ENCODE measurements around the gene GK. TPM values are rescaled to one million over a fixed set of nuclear protein-coding genes. Genes with fewer than 3 reads are reported as not detected.

GK gene
- total RNA-seq, 4 donors from 2014 or later, result 2.8 to 10.6 (median 6.4) TPM

DNA sequence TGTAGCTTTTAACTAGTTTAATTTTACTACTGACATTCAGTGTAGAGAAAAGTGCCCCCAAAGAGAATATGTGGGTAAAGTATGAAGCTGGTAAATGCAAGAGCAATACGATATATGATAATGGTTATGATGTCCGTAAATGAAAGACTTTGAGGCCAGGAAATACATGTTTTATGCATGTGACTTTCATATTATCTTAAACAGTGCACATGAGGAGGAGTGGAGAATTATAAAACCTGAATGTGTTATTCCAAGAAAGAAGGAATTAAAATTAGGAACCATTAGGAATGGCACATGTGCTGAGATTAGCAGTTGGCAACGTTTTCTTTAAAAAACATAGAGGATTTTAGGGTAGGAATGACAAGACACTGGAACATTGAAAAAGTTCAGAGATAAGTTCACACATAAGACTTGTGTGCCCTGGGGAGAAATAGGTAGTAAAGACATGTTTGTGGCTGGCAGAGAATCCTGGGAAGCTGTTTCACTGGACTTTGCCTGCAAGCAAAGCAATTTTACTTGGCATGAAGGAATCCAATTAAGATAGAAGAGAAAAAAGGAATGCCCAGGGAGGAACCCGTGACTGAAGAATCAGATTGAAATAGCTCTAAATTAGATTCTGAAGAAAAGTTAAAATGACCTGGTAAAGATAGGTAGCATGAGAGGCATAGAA lies 20.0 kb downstream of the GK start:
- no peak for DNase-seq (ENCODE audit: low spot score in 2 of 2)
- intact Hi-C loops (cut with DNase I; ENCODE audit: low total_unique reads), result no loop called here
- TF ChIP-seq POLR2A (IDR thresholded peaks at IDR 0.05), result no peak
- TF ChIP-seq, protein P1, sequence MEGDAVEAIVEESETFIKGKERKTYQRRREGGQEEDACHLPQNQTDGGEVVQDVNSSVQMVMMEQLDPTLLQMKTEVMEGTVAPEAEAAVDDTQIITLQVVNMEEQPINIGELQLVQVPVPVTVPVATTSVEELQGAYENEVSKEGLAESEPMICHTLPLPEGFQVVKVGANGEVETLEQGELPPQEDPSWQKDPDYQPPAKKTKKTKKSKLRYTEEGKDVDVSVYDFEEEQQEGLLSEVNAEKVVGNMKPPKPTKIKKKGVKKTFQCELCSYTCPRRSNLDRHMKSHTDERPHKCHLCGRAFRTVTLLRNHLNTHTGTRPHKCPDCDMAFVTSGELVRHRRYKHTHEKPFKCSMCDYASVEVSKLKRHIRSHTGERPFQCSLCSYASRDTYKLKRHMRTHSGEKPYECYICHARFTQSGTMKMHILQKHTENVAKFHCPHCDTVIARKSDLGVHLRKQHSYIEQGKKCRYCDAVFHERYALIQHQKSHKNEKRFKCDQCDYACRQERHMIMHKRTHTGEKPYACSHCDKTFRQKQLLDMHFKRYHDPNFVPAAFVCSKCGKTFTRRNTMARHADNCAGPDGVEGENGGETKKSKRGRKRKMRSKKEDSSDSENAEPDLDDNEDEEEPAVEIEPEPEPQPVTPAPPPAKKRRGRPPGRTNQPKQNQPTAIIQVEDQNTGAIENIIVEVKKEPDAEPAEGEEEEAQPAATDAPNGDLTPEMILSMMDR (IDR thresholded peaks at IDR 0.05), result no peak
- H3K4me3 ChIP-seq (ENCODE audit: low read depth, poor library complexity, severe bottlenecking), result no peak overlapping the region
- 51 to 58% methylated on average over 4 of the region's 4 CpGs for WGBS, 2 donors

DNA sequence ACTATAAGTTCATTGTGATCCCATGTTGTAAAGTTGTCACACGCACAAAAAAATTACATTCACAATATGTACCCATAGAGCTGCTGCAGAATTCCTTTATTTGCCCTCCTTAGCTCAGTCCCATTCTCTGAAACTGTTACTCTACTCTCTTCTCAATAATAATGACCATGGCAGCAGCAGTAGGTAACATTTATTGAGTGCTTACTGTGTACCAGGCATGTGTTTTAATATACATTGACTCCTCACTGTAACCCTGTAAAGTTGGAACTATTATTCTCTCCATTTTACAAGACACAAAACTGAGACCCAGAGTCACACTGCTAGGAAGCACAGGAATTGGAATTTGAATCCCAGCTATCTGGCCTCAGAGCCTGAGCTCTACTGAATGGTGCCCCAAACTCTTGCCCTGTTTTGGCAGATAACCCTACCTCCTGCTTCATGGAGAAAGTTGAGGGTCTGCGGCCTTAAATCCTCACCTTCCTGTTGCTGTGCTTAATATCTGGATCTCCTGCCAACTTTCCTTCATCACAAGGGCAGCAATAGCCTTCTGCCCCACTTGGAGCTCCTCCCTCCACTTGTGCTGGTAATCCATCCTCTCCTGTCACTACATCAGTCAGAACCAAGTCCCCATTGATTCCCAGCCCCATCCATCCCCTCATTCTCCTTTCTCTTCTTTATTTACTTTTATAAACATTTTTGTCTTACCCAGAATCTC lies 20.8 kb downstream of the GK start:
- WGBS, 2 donors, result 79 to 94% methylated on average over 2 of the region's 2 CpGs
- DNase-seq (ENCODE audit: low spot score in 2 of 2), result no peak

DNA sequence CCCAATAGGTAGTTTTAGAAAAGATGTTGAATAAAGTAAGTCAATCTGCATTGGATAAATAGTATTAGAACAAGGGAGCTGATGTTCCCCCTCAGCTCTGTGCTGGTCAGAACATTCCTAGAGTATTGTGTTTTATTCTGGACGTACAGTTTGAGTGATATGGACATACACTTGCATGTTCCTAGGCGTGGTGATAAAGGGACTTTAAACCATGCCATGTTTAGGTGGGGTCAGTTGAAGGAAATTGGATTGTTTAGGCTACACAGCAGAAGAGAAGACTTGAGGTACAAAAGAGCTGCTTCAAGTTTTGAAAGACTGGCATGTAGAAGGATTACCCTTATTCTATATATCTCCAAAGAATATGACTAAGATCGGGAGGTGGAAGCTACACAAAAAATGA lies 21.6 kb downstream of the GK start:
- 80 to 95% methylated on average over 3 of the region's 3 CpGs for WGBS, 2 donors
- intact Hi-C loops (cut with DNase I; ENCODE audit: low total_unique reads), result no loop called here
- no peak for DNase-seq (ENCODE audit: low spot score in 2 of 2)
- no peak overlapping the region for H3K4me3 ChIP-seq (ENCODE audit: low read depth, poor library complexity, severe bottlenecking)
- TF ChIP-seq POLR2A (IDR thresholded peaks at IDR 0.05), result no peak
- TF ChIP-seq, protein P1 (IDR thresholded peaks at IDR 0.05), result no peak

More for the DNA sequence above, 20.8 kb downstream of the GK start:
- H3K4me3 ChIP-seq (ENCODE audit: low read depth, poor library complexity, severe bottlenecking), result no peak overlapping the region
- intact Hi-C loops (cut with DNase I; ENCODE audit: low total_unique reads), result no loop called here
- TF ChIP-seq, protein P1 (IDR thresholded peaks at IDR 0.05), result no peak
- no peak for TF ChIP-seq POLR2A (IDR thresholded peaks at IDR 0.05)

DNA sequence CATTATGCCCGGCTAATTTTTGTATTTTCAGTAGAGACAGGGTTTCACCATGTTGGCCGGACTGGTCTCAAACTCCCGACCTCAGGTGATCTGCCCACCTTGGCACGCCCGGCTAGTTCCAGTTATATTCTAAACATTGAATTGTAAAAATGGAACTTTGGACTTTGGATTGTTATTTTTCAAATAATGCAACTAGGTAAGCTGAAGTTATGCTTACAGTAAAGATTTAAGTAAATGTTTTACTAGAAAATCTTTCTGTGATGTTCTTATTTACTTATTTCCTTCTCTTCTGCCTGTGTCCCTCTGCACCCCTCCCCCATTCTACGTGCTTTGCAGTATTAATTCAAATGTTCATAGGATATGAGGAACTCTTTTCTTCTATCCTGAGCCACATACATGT lies 26.1 kb downstream of the GK start:
- no peak for DNase-seq (ENCODE audit: low spot score in 2 of 2)
- intact Hi-C loops (cut with DNase I; ENCODE audit: low total_unique reads), result no loop called here

DNA sequence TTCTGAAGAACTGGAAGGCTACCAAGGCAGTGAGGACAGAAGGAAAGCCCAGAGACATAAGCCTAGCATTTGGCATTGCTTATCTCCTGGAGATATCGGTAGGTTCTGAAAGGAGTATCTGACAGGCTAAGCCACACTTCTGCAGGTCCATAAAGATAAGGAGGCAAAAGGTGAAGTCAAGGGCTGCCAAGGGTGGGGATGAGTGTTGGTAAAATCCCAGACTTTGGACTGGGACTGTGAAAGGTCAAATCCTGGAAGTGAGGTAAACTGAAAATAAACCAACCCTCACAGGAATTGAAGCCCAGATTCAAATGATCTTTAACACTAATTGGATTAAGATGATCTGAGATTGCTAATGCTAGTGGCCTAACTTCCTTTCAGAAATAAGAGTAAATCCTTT lies 27.4 kb downstream of the GK start:
- DNase-seq (ENCODE audit: low spot score in 2 of 2), result no peak
- intact Hi-C loops (cut with DNase I; ENCODE audit: low total_unique reads), result no loop called here

More for the DNA sequence above, 26.1 kb downstream of the GK start:
- TF ChIP-seq POLR2A (IDR thresholded peaks at IDR 0.05), result no peak
- TF ChIP-seq, protein P1 (IDR thresholded peaks at IDR 0.05), result no peak
- H3K4me3 ChIP-seq (ENCODE audit: low read depth, poor library complexity, severe bottlenecking), result no peak overlapping the region
- WGBS, 2 donors, result 79 to 83% methylated on average over 6 of the region's 6 CpGs

More for the DNA sequence above, 27.4 kb downstream of the GK start:
- no peak for TF ChIP-seq POLR2A (IDR thresholded peaks at IDR 0.05)
- TF ChIP-seq, protein P1 (IDR thresholded peaks at IDR 0.05), result no peak
- H3K4me3 ChIP-seq (ENCODE audit: low read depth, poor library complexity, severe bottlenecking), result no peak overlapping the region
- WGBS, 2 donors, result 77 to 85% methylated on average over 1 of the region's 1 CpG
